Measurements from ENCODE around the gene APBB2.

DNA sequence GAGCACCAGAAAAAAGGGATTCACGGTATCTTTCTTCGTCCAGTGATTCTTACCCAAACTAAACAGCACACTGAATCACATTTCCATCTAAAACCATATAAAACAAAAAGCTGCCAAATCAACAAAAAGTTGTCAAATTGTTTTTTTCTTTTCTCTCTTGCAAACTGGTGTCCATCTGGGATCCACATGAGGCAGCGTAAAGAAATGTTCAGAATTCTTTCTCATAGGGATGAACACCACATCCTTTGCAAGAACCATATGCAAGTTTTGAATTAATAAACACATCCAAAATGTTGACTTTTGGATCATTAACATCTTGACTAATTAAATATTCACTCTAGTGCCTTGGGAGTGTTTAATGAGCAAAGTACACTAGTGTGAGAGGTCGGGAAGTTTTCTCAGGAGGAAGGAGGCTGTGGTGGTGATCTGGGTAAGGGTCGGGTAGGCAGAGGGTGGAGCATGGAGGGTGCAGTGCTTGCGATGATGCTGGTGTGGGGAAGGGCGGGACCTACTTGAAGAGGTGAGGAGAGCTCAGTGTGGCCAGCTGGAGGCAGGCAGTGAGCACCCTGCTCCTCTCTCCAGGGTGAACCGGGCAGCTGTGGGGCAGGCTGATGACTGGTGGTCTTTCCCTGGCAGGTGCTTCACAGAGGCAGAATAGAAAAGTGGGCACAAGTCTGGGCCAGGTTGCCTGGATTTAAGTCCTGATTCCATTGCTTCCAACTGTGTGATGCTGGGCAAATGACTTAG is 391.7 kb downstream of the APBB2 start:
- TF ChIP-seq, protein P1, sequence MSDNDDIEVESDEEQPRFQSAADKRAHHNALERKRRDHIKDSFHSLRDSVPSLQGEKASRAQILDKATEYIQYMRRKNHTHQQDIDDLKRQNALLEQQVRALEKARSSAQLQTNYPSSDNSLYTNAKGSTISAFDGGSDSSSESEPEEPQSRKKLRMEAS (IDR thresholded peaks at IDR 0.05; ENCODE audit: low read depth, low read length) = no peak
- TF ChIP-seq, protein P2, sequence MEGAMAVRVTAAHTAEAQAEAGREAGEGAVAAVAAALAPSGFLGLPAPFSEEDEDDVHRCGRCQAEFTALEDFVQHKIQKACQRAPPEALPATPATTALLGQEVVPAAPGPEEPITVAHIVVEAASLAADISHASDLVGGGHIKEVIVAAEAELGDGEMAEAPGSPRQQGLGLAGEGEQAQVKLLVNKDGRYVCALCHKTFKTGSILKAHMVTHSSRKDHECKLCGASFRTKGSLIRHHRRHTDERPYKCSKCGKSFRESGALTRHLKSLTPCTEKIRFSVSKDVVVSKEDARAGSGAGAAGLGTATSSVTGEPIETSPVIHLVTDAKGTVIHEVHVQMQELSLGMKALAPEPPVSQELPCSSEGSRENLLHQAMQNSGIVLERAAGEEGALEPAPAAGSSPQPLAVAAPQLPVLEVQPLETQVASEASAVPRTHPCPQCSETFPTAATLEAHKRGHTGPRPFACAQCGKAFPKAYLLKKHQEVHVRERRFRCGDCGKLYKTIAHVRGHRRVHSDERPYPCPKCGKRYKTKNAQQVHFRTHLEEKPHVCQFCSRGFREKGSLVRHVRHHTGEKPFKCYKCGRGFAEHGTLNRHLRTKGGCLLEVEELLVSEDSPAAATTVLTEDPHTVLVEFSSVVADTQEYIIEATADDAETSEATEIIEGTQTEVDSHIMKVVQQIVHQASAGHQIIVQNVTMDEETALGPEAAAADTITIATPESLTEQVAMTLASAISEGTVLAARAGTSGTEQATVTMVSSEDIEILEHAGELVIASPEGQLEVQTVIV (IDR thresholded peaks at IDR 0.05; ENCODE audit: borderline replicate concordance, partially characterized antibody) = no peak
- no peak for TF ChIP-seq YY1 (IDR thresholded peaks at IDR 0.05; ENCODE audit: low read depth, low read length)
- TF ChIP-seq, protein P3, sequence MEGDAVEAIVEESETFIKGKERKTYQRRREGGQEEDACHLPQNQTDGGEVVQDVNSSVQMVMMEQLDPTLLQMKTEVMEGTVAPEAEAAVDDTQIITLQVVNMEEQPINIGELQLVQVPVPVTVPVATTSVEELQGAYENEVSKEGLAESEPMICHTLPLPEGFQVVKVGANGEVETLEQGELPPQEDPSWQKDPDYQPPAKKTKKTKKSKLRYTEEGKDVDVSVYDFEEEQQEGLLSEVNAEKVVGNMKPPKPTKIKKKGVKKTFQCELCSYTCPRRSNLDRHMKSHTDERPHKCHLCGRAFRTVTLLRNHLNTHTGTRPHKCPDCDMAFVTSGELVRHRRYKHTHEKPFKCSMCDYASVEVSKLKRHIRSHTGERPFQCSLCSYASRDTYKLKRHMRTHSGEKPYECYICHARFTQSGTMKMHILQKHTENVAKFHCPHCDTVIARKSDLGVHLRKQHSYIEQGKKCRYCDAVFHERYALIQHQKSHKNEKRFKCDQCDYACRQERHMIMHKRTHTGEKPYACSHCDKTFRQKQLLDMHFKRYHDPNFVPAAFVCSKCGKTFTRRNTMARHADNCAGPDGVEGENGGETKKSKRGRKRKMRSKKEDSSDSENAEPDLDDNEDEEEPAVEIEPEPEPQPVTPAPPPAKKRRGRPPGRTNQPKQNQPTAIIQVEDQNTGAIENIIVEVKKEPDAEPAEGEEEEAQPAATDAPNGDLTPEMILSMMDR (IDR thresholded peaks at IDR 0.05 in 2 of 3, conservative IDR thresholded peaks at IDR 0.05 in 1 of 3; ENCODE audit: control insufficient read depth in 2 of 3, extremely low read depth in 1 of 3, insufficient read depth in 1 of 3, low read depth in 3 of 3, low read length in 3 of 3) = no peak
- no peak for TF ChIP-seq SREBF2 (IDR thresholded peaks at IDR 0.05; ENCODE audit: low read length)
- TF ChIP-seq MEF2B (IDR thresholded peaks at IDR 0.05; ENCODE audit: partially characterized antibody, poor library complexity, severe bottlenecking) = no peak
